Stimulated activated CD8-positive, alpha-beta memory T cell treated with anti-CD3 and anti-CD28 coated beads, Interleukin-12 subunit alpha, Interleukin-12 subunit beta, amount 100 ng/mL, for 4 hours (primary cell): ENCODE results near the gene VSIG4.
A peak's percentile ranks its signal among the peaks of the same experiment; 100 is the strongest.
"Not testable (repeated sequence)": the region's sequence is repeated elsewhere in the genome, so short reads cannot be mapped to it uniquely, and the experiment has no call there.

Source experiments
- DNase-seq: peaks from one replicate; pipeline ENCODE4 v3.0.0-alpha.2; 2020; ENCODE audit warnings: low read depth

The VSIG4 gene, protein sequence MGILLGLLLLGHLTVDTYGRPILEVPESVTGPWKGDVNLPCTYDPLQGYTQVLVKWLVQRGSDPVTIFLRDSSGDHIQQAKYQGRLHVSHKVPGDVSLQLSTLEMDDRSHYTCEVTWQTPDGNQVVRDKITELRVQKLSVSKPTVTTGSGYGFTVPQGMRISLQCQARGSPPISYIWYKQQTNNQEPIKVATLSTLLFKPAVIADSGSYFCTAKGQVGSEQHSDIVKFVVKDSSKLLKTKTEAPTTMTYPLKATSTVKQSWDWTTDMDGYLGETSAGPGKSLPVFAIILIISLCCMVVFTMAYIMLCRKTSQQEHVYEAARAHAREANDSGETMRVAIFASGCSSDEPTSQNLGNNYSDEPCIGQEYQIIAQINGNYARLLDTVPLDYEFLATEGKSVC

DNA sequence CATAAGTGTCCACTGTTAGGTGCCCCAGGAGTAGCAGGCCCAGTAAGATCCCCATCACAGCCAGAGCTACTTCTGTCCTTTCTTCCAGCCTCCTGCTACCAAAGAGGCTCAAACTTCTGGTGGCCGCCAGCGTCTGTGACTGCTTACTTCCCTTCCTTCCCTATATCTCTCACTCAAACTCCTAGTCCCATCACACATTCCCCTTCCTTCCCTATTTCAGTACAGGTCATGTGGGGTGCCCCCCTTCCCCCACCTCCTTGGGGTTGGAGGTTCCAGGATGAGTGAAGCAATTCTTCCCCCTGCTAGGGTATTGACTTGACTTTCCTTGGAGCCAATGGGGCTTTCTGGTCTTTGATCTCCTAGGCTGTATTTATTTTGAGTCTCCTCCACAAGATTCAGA, at the start of gene VSIG4:
Gene VSIG4 (minus strand): TSS at position 137 of the 400 bp plus-strand sequence. CDS start 82 bp downstream, at position 55.
- no peak for DNase-seq

- no peak for DNase-seq
Measured at GRCh38 chrX:66076801-66077200, 36.9 kb upstream of the VSIG4 start.

- DNase-seq, result peak; percentile 19
Measured at GRCh38 chrX:66074920-66075879, 35.3 kb upstream of the VSIG4 start.

DNA sequence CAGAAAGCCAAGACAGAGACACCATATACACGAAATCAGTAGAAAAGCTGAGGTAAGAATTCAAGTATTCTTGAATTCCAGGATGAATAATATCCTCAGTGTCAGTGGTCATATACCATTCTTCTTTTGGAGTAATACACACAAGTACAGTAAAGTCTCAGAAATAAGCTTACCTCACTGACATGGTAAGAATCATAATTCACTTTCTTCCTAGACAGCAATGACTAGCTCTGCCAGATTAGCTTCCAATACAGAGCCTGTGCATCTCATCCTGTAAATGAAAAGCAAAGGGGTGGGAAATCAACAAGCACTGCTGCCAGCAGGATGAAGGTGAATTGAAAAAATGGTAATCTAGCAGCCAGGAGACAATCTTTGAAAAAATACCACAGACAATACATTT, 31.2 kb upstream of the VSIG4 start:
- no peak for DNase-seq

DNA sequence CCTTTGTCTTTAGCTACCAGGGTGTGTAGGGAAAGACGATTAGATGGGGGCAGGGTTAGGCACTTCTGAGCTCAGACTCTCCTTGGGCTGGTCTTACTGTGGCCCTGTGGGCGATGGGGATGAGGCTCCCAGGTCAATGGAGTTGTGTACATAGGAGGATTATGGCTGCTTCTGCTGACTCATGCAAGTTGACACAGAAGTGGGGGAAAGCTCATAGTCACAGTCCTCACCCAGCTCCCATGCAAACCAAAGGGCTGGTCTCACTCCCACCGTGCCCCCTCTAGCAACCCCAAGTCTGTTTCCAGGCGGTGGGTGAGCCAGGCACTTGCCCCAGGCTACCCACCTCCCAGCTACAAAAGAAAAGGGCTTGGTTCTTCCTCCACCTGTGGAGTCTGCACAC, 24.4 kb upstream of the VSIG4 start:
- DNase-seq, result no peak

GRCh38 chrX:66057019-66057418, 17.1 kb upstream of the VSIG4 start:
- not testable (repeated sequence) for DNase-seq

DNA sequence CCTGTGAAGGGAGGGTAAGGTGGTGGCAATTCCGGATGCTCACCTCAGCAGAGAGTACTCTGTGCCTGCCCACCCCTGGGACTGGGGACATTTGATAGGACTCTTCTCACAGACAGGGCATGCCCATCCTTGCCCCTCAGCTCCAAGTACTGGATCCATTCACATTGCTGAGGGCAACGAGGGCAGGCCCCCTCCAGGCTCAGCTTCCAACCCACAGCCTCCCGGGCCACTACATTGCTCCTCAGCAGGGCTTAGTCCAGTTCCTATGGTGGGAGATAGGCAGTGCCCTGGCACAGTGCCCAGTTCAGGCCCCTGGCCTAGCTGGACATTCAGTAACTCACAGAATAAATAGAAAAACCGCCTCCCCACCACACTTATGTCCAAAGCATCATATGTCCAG, 15.1 kb upstream of the VSIG4 start:
- DNase-seq, result no peak

DNA sequence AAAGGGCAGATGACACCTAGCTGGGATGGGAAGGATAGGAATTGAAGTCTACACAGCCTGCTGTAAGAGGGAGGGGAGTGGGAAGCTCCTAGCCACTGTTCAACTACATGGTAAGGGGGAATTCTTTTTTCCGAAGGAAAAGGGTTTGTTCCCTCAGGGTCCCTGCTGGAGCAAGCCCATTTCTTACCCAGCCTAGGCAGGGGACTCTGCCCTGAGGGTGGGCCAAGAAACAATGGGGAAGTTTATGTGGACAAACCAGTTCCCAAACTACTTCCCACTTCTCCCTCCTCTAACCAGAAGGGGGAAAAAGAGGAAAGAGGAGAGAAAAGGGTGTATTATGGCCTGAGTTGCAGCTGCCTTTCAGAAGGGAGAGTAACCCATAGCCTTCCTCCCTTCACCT, 13.5 kb upstream of the VSIG4 start:
- DNase-seq, result no peak

DNA sequence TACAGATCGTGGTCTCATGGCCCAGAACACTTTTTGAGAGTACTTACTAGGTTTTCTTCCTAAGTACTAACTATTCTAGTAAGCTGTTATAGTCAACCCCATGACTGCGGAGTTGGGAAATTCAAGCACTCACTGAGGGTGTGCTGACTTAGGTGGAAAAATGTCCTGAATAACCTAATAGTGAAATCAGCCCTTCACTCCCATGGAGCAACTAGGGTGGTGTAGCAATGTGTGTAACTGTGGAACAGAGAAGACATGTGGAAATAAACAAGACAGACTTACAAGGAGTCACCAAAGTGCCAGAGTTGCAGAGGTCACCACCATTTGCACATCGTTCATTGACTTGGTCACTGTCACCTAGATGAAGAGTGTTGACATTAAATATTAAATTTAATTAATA, 12.1 kb upstream of the VSIG4 start:
- DNase-seq, result no peak

DNA sequence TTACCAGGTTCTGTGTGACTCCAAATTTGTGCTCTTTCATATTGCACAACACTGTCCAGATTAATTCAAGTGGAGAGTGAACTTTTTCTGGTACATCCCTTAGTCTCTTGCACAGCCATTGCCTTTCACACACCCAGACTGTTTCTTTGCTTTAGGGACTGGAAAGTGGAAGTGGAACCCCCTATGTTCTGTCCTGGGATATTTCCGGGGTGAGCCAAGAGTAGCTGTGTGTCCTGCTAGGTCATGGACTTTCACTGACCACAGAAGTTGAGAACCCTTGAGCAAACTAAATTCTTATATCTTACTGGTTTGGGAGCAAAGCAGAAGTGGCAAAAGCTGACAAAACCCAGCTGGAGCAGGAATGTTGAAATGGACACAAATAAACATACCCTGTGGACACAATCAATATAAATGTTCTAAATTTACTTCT, 10.3 kb upstream of the VSIG4 start:
- no peak for DNase-seq

DNA sequence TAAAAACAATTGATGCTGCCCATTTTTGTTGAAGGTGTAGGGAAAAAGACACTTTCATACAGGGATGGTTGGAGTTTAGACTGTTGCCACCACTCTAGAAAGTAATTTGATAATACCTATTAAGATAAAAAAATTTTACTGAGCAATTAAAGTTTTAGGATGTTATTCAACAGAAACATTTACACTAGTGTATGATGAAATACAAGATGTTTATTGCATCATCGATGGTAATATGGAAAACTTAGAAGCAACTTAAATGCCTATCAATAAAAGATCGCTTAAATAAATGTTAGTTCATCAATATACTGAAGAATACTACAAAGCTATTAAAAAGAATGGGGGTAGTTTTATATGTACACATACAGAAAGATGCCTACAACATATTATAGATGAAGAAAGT, 9.2 kb upstream of the VSIG4 start:
- DNase-seq, result no peak

DNA sequence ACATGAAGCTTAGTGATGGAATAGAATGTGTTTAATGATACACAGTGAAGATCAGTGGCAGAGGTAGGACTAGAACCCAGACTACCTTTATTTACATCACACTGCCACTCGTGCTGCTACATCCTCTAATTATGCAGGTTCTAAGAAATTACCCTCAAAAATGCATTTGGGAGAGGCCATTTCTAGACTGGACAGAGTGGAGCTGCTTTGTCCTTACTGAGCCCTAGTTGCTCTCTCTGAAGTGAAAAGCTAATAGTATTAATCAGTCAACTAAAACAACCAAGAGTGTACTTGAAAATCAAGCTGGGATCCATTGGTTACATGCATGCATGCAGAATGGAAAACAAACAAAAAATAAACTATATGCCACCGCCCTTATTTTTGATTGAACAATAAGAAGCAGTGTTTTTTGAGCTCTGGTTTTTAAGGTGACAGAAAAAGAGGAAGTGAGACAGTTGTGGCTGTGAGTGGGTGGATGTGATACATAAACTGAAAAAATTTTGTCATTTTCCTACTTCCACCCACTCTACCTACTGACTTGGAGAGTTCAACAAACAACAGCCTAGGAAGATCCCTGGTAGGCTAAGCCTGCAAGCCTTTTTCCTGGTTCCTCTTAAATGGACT, 6.8 kb upstream of the VSIG4 start:
- DNase-seq, result no peak

DNA sequence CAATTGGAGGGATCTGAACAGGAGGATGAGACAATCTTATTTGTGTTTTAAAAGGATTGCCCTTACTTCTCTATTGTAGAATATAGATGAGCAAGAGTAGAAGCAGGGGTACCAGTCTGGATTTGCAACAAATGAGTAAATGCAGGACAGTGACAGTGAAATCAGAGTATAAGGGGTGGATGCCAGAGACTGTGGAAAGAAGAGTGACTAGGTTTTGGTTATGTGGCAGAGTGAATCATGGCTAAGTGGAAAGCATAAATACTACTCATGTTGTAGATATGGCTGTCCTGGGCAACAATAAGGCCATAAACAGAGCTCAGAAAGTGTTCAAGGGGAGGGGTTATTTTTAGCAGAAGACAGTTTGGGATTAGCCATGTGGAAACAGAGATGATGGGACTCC, 6.0 kb upstream of the VSIG4 start:
- DNase-seq, result no peak

DNA sequence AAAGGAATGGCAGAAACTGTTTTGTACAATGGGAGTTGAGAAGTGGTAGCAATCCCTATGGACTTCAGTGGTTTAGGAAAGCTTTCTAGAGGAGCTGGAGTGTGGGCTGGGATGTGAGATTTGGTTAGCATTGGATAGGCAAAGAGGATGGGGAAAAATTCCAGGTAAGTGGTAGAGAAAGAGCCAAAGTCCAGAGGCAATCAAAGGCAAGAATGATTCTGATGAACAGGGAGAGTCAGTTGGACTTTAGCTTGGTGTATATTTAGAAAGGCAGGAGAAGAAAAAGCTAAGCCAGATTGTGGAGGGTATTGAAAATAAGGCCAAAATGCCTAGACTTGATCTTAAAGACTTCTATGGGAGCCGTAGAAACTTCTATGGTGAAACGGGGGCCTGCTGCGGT, 3.7 kb upstream of the VSIG4 start:
- DNase-seq, result no peak

GRCh38 chrX:66042307-66043077, 2.6 kb upstream of the VSIG4 start:
- no peak for DNase-seq

GRCh38 chrX:66038115-66038514, 1.8 kb downstream of the VSIG4 start:
- DNase-seq, result no peak

DNA sequence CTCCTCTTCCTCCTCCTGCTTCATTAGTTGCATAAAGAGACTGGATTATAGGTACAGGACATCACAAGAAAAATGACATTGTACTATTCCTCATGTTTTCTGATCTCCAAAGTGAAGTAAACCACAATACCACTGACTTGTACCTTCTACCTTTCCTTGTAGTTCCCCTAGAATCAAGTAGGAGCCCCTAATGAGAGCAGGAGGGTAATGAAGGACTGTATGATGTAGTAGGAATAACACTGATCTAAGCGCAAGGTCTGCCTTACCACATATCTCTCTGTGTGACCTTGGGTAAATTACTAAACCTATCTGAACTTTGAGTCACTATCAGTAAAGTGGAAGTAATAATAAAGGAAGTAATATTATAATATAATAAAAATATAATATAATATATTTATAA, 3.6 kb downstream of the VSIG4 start:
- DNase-seq, result no peak

DNA sequence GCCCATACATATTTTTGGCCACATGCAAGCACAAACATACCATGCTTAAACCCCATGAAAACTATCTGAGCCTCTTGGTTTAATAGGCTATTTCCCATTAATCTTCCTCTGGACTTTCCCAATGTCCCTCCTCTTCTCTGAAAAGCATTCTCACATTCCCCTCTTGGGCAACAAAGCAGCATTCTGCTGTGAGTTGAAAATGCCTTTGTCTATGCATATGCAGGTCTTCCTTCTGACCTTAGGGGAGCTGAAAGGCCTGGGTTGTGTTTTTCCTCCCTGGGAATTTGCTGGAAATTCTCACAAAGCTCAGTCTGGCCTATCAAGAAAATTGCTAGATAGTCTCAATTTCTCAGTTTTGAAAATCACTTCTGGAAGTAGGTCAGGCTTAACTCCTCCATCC, 4.2 kb downstream of the VSIG4 start:
- no peak for DNase-seq

- no peak for DNase-seq
Measured at GRCh38 chrX:66030505-66031317, 9.2 kb downstream of the VSIG4 start.

DNA sequence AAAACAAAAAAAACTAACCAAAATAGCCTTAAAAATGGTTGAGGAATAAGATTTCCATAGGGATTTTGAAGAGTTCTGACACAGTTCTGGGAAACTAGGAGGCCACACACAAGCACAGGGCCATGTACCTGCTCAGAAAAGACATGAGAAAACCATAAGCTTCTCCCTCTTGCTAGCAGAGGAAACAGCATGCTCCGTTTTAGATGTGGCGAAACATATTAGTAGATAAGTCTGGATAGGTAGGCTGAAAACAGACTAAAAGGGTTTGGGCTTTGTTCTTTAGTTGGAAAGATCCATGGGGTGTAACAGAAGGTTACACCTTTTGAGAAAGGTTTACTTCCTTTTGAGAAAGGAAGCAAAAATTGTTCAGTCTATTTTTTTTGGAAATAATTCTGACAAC, 10.9 kb downstream of the VSIG4 start:
- no peak for DNase-seq

- DNase-seq, result no peak
Measured at GRCh38 chrX:66024570-66024969, 15.3 kb downstream of the VSIG4 start.
